Measurements from ENCODE around the gene RHBDD1. TPM values are rescaled to one million over a fixed set of nuclear protein-coding genes. Genes with fewer than 3 reads are reported as not detected.

Gene RHBDD1
- total RNA-seq, 4 donors from 2014 or later = 19.5 to 91.5 (median 47.3) TPM

DNA sequence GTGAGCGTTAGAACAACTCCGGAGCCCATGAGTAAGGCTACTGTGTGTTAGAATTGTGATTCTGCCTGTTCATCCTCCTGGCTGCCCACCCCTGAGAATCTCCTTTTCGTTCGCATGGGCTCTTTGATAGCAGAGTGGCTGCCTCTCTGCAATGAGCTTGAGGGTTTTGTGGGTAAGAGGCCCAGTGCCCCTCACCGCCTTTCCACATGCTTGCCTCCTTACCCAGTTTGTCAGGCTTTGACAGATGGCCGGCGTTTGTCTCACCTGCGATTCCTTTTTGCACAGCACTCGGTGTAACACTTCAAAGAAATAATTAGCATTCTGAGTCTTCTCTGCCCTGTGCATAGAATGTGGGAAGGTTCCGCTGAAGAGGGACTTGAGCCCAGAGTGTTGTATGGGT, 138.0 kb downstream of the RHBDD1 start:
- intact Hi-C loops (cut with DNase I; ENCODE audit: low total_unique reads) = no loop called here
- TF ChIP-seq POLR2A (IDR thresholded peaks at IDR 0.05) (no peak), CTCF (IDR thresholded peaks at IDR 0.05) (no peak)
- H3K4me1 ChIP-seq = no peaks in the 10 kb centered on the region
- H3K27me3 ChIP-seq = no peaks in the 10 kb centered on the region
- no peaks in the 10 kb centered on the region for H3K36me3 ChIP-seq
- no peaks in the 10 kb centered on the region for H3K9me3 ChIP-seq
- DNase-seq = no peak
- H3K4me3 ChIP-seq = no peak overlapping the region
- no peak overlapping the region for H3K27ac ChIP-seq

DNA sequence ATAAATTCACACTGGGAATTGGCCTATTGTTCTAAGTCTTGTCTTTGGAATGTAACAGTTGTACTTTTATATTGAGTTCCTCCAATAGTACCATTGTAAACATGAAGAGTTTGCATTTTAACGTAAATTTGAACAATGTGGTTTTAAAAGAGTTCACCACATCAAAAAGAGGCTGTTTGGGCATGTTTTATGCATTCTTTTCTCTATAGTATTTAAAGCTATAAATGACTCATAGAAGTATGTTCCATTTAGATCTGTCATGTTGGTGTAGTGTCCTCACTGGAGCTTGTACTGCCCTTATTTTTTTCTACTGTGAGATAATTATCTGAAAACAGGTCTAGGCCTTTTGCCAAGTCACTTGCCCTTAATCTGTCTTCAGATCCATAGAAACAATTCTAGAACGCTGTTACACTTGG, 141.9 kb downstream of the RHBDD1 start:
- Histone ChIP-seq H3K27ac (no peak overlapping the region), H3K36me3 (no peaks in the 10 kb centered on the region), H3K9me3 (no peaks in the 10 kb centered on the region), H3K27me3 (no peaks in the 10 kb centered on the region), H3K4me1 (no peaks in the 10 kb centered on the region), H3K4me3 (no peak overlapping the region)
- no peak for DNase-seq
- TF ChIP-seq POLR2A (IDR thresholded peaks at IDR 0.05) (no peak), CTCF (IDR thresholded peaks at IDR 0.05) (no peak)
- intact Hi-C loops (cut with DNase I; ENCODE audit: low total_unique reads) = no loop called here

GRCh38 chr2:226978300-226978699, 142.4 kb downstream of the RHBDD1 start:
- H3K9me3 ChIP-seq = no peaks in the 10 kb centered on the region
- DNase-seq = no peak
- no peak for TF ChIP-seq CTCF (IDR thresholded peaks at IDR 0.05)
- no peak for TF ChIP-seq POLR2A (IDR thresholded peaks at IDR 0.05)
- H3K27me3 ChIP-seq = no peaks in the 10 kb centered on the region
- intact Hi-C loops (cut with DNase I; ENCODE audit: low total_unique reads) = no loop called here
- H3K4me1 ChIP-seq = no peaks in the 10 kb centered on the region
- no peaks in the 10 kb centered on the region for H3K36me3 ChIP-seq
- no peak overlapping the region for H3K4me3 ChIP-seq
- no peak overlapping the region for H3K27ac ChIP-seq

- intact Hi-C loops (cut with DNase I; ENCODE audit: low total_unique reads) = no loop called here
- Histone ChIP-seq H3K9me3 (no peaks in the 10 kb centered on the region), H3K27me3 (no peaks in the 10 kb centered on the region), H3K27ac (no peak overlapping the region), H3K36me3 (no peaks in the 10 kb centered on the region), H3K4me3 (no peak overlapping the region), H3K4me1 (peaks cover 0 to under 1% of the 10 kb centered on the region in 2 donors)
- TF ChIP-seq POLR2A (IDR thresholded peaks at IDR 0.05) (no peak), CTCF (IDR thresholded peaks at IDR 0.05) (no peak)
- DNase-seq = no peak
Observed at GRCh38 chr2:226979004-226979403, 143.2 kb downstream of the RHBDD1 start.

DNA sequence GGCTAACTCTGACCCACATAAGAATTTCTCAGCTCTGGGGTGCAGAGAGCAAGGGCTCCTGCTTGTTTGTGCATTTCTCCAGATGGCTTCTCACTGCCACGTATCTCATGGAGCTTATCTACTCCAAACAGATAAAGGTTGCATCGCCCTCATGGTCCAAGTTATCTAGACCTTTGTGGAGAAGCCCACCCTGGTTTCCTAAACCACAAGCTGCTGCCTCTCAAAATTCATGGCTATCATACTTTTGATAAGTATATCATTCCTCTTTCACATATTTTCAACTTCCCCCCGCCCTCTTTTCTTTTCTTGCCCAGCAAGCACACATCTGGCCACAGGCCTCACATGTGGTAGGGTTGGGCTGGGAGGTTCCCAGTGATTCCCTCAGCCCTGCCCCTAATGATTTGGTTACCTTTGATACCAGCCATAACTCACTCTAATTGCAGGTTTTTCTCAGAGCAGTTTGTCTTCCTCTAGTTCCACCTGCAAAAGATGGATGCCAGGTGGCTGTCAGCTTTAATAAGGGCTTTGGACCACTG, 146.0 kb downstream of the RHBDD1 start:
- no peaks in the 10 kb centered on the region for H3K9me3 ChIP-seq
- no peaks in the 10 kb centered on the region for H3K27me3 ChIP-seq
- no peak overlapping the region for H3K27ac ChIP-seq
- no peaks in the 10 kb centered on the region for H3K36me3 ChIP-seq
- H3K4me3 ChIP-seq = no peak overlapping the region
- H3K4me1 ChIP-seq = peaks cover 0 to 10% of the 10 kb centered on the region in 2 donors
- DNase-seq = no peak
- TF ChIP-seq POLR2A (IDR thresholded peaks at IDR 0.05) = no peak
- no peak for TF ChIP-seq CTCF (IDR thresholded peaks at IDR 0.05)
- intact Hi-C loops (cut with DNase I; ENCODE audit: low total_unique reads) = loop anchor here (10.0 kb wide), 2 partner anchors 167 to 1307 kb away; no protein-coding TSS in a partner anchor

Measured in uterus (tissue), 4 donors.